CD4-positive, alpha-beta T cell treated with Interleukin-6 for 4 hours (primary cell): Measurements from ENCODE around the gene NUP42.

Source experiments
- DNase-seq: peaks from one replicate; pipeline ENCODE4 v3.0.0-alpha.2; 2020; ENCODE audit warnings: mixed read lengths

Gene NUP42

DNA sequence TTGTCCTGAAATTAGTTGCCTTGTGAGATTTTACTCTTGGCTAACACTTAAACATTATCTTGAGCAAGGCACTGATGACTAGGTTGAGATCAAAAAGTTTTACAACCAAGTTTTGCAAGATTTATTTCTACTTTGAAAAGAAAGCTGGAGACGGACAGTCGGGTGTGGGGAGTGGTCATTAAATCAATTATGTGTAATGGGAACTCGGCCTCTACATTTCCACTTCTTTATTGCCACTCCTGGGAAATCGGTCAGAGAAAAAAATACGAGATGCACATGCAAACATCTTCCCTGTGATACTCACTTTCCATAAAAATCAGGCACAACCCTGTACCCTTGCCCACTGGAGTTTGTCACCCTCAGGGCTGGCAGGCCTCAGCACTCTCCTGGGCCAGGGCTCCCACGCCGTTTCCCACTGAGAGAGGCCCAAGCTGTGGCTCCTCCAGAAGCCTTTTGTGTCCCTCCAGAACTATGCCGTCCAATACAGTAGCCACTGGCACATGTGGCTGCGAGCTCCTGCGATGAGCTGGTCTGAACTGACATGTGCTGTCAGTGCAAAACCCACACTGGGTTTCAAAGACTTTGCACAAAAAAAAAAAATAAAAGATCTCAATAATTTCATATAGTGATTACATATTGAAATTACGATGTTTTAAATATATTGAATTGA, 57.3 kb downstream of the NUP42 start:
- no peak for DNase-seq

DNA sequence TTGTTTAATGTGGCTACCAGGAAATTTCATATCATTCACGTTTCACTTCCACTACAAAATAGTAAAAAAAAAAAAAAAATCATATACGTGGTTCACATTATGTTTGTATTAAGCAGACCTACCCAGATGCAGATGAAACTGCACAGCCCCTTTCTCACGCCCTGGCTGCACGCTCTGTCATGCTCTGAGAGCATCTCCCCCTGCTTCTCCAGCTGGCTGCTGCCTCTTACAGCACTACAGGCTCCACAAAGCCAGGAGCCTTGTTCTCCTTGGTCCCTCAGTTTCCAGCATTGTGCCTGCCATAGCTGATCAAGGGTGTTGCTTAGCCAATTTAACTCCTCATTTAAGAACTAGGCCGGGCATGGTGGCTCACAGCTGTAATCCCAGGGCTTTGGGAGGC, 57.9 kb downstream of the NUP42 start:
- no peak for DNase-seq

DNA sequence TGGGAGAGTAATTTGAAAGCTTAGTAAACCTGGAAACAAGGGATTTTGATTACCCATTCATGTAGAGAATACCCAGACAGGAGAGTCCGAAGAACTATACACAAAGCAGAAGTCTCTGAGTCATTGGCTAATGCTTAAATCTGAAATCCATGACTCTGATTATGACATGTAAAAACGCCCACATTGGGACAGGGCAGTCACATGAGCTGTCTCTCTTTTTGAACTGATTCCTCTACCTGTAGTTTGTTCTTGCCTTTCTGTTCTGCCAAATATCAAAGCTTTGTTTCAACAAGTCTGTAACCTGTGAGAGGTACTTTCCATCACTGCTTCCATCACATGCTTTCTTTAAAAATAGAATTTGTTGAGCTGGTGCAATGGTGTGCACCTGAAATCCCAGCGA, 60.5 kb downstream of the NUP42 start:
- no peak for DNase-seq

GRCh38 chr7:23242935-23243334, 61.1 kb downstream of the NUP42 start:
- DNase-seq = no peak

DNA sequence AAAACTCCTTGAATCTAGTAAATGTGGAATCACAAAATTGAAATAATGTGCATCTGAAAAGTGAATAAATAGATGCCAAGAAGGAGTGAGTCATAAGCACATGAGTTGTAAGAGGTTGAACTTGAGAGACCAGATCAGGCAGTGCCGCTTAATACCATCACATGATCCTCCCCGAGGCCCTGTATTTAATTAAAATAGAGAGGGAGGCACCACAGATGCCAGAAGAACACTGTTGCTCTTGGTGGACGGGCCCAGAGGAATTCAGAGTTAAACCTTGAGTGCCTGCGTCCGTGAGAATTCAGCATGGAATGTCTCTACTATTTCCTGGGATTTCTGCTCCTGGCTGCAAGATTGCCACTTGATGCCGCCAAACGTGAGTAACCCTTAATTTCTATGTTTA, 64.7 kb downstream of the NUP42 start, which contains the start of gene GPNMB:
TSS of gene GPNMB (plus strand) at position 221 of the 400 bp plus-strand sequence. CDS start at position 304, 83 bp downstream.
- no peak for DNase-seq

DNA sequence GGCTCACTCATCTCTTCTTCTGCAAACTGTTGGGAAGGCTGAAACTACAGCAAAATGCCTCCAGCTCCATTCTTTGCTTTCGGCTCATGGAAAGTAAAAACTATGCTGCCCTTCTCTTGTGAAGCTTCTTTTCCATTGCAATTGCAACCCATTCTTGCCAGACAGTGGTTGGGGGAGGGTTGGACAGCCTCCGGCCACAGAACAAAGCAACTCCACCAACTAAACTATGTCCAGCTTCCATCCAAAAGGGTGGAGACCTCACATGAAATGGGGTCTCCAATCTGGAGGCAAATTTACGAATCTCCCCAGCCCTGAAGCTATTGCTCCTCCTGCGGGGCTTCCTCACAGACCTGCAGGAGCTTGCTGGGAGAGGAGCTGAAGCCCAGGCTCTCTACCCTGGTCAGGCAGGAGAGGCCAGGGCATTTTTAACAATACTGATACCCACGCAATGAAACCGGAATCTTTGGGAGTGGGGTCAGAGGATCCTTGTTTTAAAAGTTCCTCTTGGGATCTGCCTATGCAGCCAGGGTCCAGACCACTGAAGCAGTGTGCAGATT, 65.3 kb downstream of the NUP42 start:
- no peak for DNase-seq

GRCh38 chr7:23247603-23248335, 65.9 kb downstream of the NUP42 start:
- no peak for DNase-seq

GRCh38 chr7:23249486-23249885, 67.6 kb downstream of the NUP42 start:
- DNase-seq = no peak
